ENCODE data around the gene SENP2. TPM values are rescaled to one million over a fixed set of nuclear protein-coding genes. Genes with fewer than 3 reads are reported as not detected.
"Not testable (repeated sequence)": the region's sequence is repeated elsewhere in the genome, so short reads cannot be mapped to it uniquely, and the experiment has no call there.

The SENP2 gene
- total and polyA plus RNA-seq, 12 donors: 7.6 to 46.3 (median 27.2) TPM

DNA sequence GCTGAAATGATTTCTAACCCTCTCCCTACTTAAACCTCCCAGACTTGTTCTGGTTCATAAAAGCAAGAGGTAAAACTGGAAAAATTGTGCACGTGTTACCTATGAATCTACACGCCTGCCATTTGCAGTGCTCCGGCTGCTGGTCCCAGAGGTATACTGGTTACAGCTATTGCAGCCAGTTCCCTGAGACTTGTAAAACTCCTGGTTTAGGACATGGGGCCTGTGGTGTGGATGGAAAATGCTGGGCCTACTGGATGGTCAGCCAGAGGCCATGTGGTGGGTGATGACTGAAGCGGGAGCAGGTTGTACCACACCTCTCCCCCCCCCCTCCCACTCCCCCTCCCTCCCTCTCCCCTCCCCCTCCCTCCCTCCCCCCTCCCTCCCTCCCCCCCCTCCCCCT is 45.0 kb downstream of the SENP2 start:
- Histone ChIP-seq H3K27ac (peak overlapping the region in 1 of 5 donors; percentile 35), H3K4me3 (no peak overlapping the region), H3K9me3 (replicated peaks in 1 of 3) (no peaks in the 10 kb centered on the region), H3K4me1 (replicated peaks in 1 of 2) (peaks cover 0 to 12% of the 10 kb centered on the region in 2 donors), H3K27me3 (no peaks in the 10 kb centered on the region), H3K36me3 (replicated peaks in 1 of 2) (peaks cover 0 to 36% of the 10 kb centered on the region in 2 donors)
- WGBS, 4 donors: 78 to 94% (median 84%) methylated on average over 3 to 4 of the region's 4 CpGs
- no peak for TF ChIP-seq CTCF (IDR thresholded peaks at IDR 0.05)
- TF ChIP-seq POLR2A (IDR thresholded peaks at IDR 0.05): no peak
- DNase-seq: no peak
- intact Hi-C loops (cut with DNase I): no loop called here

GRCh38 chr3:185631508-185632206 is 45.6 kb downstream of the SENP2 start:
- Histone ChIP-seq H3K4me1 (replicated peaks in 1 of 2) (peaks cover 0 to 12% of the 10 kb centered on the region in 2 donors), H3K4me3 (no peak overlapping the region), H3K36me3 (replicated peaks in 1 of 2) (peaks cover 0 to 31% of the 10 kb centered on the region in 2 donors), H3K27ac (no peak overlapping the region), H3K27me3 (no peaks in the 10 kb centered on the region), H3K9me3 (replicated peaks in 1 of 3) (no peaks in the 10 kb centered on the region)
- intact Hi-C loops (cut with DNase I): no loop called here
- no peak for DNase-seq
- TF ChIP-seq CTCF (IDR thresholded peaks at IDR 0.05): no peak
- no peak for TF ChIP-seq POLR2A (IDR thresholded peaks at IDR 0.05)
- WGBS, 4 donors: 86 to 91% (median 90%) methylated on average over 5 to 6 of the region's 7 CpGs

GRCh38 chr3:185632996-185633395 is 46.9 kb downstream of the SENP2 start:
- H3K27me3 ChIP-seq: no peaks in the 10 kb centered on the region
- H3K4me1 ChIP-seq (replicated peaks in 1 of 2): peaks cover 0 to 12% of the 10 kb centered on the region in 2 donors
- intact Hi-C loops (cut with DNase I): no loop called here
- H3K27ac ChIP-seq: no peak overlapping the region
- DNase-seq: no peak
- H3K9me3 ChIP-seq (replicated peaks in 1 of 3): no peaks in the 10 kb centered on the region
- TF ChIP-seq POLR2A (IDR thresholded peaks at IDR 0.05) (no peak), CTCF (IDR thresholded peaks at IDR 0.05) (no peak)
- 94 to 98% (median 96%) methylated on average over 4 of the region's 4 CpGs for WGBS, 4 donors
- H3K4me3 ChIP-seq: no peak overlapping the region
- H3K36me3 ChIP-seq (replicated peaks in 1 of 2): peaks cover 0 to 17% of the 10 kb centered on the region in 2 donors

DNA sequence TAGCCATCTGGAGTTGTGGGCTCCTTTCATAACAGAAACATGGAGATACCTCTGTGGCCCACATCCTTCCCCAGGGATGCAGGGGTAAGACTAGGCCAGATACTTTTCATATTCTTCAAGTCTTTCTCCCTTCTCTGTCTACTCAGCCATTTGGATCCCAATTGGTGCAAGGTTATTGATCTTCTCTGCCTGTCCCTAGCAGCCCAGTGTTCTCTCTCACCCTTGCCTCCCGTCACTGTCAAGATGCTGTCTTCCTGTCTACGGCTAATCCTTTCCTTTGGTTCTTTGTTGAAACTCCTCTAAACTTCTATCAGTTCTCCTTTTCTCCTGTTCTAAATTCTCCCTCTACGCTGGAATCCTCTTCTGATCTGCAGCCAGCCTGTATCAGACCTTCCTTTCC is 51.3 kb downstream of the SENP2 start:
- 67 to 86% (median 80%) methylated on average over 3 of the region's 3 CpGs for WGBS, 4 donors
- peaks cover 0 to 6% of the 10 kb centered on the region in 2 donors for H3K4me1 ChIP-seq (replicated peaks in 1 of 2)
- no peaks in the 10 kb centered on the region for H3K9me3 ChIP-seq (replicated peaks in 1 of 3)
- H3K4me3 ChIP-seq: no peak overlapping the region
- TF ChIP-seq CTCF (IDR thresholded peaks at IDR 0.05): no peak
- no peak for TF ChIP-seq POLR2A (IDR thresholded peaks at IDR 0.05)
- intact Hi-C loops (cut with DNase I): no loop called here
- no peaks in the 10 kb centered on the region for H3K27me3 ChIP-seq
- H3K27ac ChIP-seq: no peak overlapping the region
- DNase-seq: peak in 1 of 7 donors; percentile 24
- no peaks in the 10 kb centered on the region for H3K36me3 ChIP-seq (replicated peaks in 1 of 2)

- H3K4me1 ChIP-seq (replicated peaks in 1 of 2); intact Hi-C loops (cut with DNase I): not testable (repeated sequence)
- DNase-seq: peak in 2 of 7 donors; percentile 17 to 37
Observed at GRCh38 chr3:185638651-185639050, 52.6 kb downstream of the SENP2 start.

More at GRCh38 chr3:185638651-185639050, 52.6 kb downstream of the SENP2 start:
- not testable (repeated sequence) for H3K4me3 ChIP-seq; H3K36me3 ChIP-seq (replicated peaks in 1 of 2); H3K9me3 ChIP-seq (replicated peaks in 1 of 3); H3K27ac ChIP-seq; H3K27me3 ChIP-seq
- WGBS, 4 donors: 92 to 98% (median 95%) methylated on average over 10 to 11 of the region's 11 CpGs
